Measurements from ENCODE around the gene MRPL38.
A peak's percentile ranks its signal among the peaks of the same experiment; 100 is the strongest.

DNA sequence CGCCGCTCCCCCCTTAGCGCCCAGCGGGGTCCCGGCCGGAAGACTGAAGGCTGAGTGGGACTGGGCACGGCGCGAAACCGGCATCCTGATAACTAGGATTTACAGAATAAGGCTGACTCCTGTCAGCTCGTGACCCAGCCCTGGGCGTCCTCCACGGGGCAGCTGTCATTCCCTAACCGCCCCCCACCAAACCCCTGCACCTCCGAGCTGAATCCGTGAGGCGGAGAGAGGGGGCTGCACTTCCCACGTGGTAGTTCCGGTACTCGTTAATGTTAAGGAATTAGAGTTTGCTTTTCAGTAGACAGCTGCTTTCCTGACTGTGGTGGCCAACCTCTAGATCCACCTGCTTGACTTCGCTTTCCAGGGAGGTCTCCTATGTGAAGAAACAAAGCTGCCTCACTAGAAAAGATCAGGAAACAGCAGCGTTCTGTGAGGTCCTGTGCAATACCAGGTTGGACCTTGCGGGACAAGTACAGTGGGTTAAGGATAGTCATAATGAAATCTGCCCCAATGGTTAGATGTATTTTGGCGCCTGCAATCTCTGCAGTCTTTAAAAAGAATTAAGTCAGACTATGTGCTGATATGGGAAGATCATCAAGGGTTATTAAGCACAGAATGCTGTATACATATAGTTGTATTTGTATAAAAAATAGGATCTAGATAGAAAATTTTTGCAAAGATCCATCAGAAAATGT, 48.5 kb downstream of the MRPL38 start:
- no peak for TF ChIP-seq REST (IDR thresholded peaks at IDR 0.05; ENCODE audit: low read depth)
- TF ChIP-seq TAF1 (IDR thresholded peaks at IDR 0.05; ENCODE audit: low read depth) = no peak
- no peak for TF ChIP-seq FOXM1 (IDR thresholded peaks at IDR 0.05; ENCODE audit: borderline replicate concordance, low read depth)
- TF ChIP-seq CEBPB (IDR thresholded peaks at IDR 0.05) = no peak
- TF ChIP-seq RAD21 (IDR thresholded peaks at IDR 0.05; ENCODE audit: low read depth) = no peak
- TF ChIP-seq EP300 (IDR thresholded peaks at IDR 0.05; ENCODE audit: borderline replicate concordance) = no peak
- TF ChIP-seq EGR1 (IDR thresholded peaks at IDR 0.05) = no peak
- TF ChIP-seq, protein P1, sequence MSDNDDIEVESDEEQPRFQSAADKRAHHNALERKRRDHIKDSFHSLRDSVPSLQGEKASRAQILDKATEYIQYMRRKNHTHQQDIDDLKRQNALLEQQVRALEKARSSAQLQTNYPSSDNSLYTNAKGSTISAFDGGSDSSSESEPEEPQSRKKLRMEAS (IDR thresholded peaks at IDR 0.05) = no peak; the same call in none of the 2 replicates
- TF ChIP-seq YY1 (IDR thresholded peaks at IDR 0.05; ENCODE audit: low read depth) = no peak
- peak; percentile 55; the same call in 1 of the 2 replicates for TF ChIP-seq ZBTB7A (IDR thresholded peaks at IDR 0.05; ENCODE audit: low read depth)
- TF ChIP-seq TCF12 (IDR thresholded peaks at IDR 0.05; ENCODE audit: low read depth) = no peak
- no peak for TF ChIP-seq TEAD4 (IDR thresholded peaks at IDR 0.05)
- TF ChIP-seq NFIC (IDR thresholded peaks at IDR 0.05) = no peak
- TF ChIP-seq CREB1 (IDR thresholded peaks at IDR 0.05; ENCODE audit: low read depth) = no peak
